AG09309 (cell line): ENCODE results near the gene CYP4F8.

ENCODE experiments used
- DNase-seq: peaks from one replicate; pipeline ENCODE4 v3.0.0-alpha.2; 2010; ENCODE audit warnings: low read depth
- H3K4me3 ChIP-seq: 2 replicates; pipeline ENCODE4 v1.5.1; 2011; ENCODE audit warnings: mild to moderate bottlenecking, low read depth, low read length, moderate library complexity; ENCODE audit not compliant: control insufficient read depth
- TF ChIP-seq, protein P1 (sequence below): IDR thresholded peaks from 2 replicates; pipeline ENCODE4 v1.5.1; 2011; ENCODE audit warnings: mild to moderate bottlenecking, low read depth, low read length, inconsistent platforms; ENCODE audit not compliant: insufficient read depth, control insufficient read depth; ENCODE audit errors: missing control alignments

CYP4F8 gene

DNA sequence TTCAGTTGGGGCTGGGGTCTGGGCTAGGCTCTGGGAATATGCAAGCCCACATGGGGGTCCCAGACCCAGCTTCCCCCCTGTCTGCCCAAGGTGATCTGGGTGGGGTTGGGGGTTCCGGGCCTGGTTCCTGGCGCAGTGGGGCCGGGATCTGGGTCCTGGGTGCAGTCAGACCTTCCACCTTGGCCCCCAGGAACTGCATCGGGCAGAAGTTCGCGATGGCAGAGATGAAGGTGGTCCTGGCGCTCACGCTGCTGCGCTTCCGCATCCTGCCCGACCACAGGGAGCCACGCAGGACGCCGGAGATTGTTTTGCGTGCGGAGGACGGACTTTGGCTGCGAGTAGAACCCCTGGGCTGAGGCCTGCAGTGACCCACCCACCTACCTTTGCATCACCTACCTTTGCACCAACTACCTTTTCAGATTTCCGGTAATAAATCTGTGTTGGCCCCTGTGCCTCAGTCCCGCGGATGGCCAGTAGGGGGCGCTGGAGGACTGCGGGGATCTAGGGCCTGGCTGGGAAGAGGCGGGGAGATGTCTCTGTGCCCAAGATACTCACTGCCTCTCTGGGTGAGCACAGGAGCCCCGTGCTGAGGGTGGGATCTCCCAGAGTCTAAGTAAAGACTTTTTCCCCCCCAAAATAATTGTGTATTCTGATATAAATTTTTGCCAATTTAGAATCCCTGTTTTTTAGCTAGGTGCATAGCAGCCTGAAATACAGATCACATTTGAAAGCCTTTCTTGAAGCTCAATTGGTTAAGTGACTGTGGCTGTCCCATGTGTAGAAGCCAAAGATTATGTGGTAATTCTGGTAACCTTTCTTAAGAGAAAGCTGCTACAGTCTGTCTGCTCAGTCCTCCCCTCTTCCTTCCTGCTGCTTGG, 14.2 kb downstream of the CYP4F8 start:
- TF ChIP-seq, protein P1, sequence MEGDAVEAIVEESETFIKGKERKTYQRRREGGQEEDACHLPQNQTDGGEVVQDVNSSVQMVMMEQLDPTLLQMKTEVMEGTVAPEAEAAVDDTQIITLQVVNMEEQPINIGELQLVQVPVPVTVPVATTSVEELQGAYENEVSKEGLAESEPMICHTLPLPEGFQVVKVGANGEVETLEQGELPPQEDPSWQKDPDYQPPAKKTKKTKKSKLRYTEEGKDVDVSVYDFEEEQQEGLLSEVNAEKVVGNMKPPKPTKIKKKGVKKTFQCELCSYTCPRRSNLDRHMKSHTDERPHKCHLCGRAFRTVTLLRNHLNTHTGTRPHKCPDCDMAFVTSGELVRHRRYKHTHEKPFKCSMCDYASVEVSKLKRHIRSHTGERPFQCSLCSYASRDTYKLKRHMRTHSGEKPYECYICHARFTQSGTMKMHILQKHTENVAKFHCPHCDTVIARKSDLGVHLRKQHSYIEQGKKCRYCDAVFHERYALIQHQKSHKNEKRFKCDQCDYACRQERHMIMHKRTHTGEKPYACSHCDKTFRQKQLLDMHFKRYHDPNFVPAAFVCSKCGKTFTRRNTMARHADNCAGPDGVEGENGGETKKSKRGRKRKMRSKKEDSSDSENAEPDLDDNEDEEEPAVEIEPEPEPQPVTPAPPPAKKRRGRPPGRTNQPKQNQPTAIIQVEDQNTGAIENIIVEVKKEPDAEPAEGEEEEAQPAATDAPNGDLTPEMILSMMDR: peak; percentile 95
- DNase-seq: peak; percentile 1
- H3K4me3 ChIP-seq: no peak overlapping the region

DNA sequence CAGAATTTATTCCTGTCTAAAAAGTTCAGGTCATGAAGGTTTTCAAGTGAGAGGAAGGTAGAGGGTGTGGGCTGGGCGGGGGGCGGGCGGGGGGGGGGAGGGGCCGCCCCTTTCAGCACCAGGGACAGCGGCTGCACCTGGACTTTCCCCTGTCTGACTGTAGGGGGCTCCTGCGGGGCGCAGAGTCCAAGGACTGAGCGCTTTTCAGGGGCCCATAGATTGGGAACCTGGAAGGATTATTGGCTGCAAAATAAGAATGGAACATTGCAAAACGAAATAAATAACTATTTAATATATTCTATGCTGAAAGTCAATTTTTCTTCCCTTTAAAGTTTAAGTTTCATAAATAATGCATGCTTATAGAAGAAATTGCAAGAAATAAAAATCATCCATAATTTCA, 16.8 kb downstream of the CYP4F8 start:
- DNase-seq: no peak
- H3K4me3 ChIP-seq: no peak overlapping the region
- TF ChIP-seq, protein P1: peak; percentile 44

DNA sequence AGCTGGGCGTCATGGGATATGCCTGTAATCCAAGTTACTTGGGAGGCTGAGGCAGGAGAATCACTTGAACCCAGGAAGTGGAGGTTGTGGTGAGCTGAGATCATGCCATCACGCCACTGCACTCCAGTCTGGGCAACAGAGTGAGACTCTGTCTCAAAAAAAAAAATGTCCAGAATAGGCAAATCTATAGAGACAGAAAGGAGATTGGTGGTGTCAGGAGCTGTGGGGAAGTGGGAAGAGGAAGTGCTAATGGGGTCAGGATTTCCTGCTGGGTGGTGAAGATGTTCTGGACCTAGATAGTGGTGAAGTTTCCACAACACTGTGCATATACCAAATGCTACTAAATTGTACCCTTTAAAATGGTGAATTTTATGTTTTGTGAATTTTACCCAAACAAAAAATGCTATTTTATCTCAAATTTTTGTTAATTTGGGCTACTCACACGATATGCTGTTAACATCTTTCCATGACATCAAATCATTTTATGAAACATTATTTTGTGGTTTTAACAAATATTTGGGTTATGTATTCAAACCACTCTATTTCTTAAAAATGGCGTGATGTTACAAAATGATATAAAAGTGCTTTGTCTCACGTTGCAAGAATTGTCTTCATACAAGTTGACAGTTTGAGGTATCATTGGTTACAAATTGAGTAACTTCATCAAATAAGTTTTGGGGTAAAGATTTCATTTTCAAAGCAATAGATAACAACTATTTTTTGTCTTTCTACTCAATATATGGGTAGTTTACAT, 18.2 kb downstream of the CYP4F8 start:
- TF ChIP-seq, protein P1: no peak
- no peak for DNase-seq
- no peak overlapping the region for H3K4me3 ChIP-seq

DNA sequence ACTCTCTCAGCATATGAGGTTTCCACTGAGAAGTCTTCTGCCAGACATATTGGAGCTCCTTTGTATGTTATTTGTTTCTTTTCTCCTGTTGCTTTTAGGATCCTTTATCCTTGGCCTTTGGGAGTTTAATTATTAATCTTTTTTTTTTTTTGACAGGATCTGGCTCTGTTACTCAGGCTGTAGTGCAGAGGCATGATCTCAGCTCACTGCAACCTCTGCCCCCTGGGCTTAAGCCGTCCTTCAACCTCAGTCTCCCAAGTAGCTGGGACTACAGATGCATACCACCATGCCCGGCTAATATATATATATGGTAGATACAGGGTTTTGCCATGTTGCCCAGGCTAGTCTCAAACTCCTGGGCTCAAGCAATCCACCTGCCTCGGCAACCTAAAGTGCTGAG, 19.1 kb downstream of the CYP4F8 start:
- H3K4me3 ChIP-seq: no peak overlapping the region
- no peak for DNase-seq
- TF ChIP-seq, protein P1: no peak

DNA sequence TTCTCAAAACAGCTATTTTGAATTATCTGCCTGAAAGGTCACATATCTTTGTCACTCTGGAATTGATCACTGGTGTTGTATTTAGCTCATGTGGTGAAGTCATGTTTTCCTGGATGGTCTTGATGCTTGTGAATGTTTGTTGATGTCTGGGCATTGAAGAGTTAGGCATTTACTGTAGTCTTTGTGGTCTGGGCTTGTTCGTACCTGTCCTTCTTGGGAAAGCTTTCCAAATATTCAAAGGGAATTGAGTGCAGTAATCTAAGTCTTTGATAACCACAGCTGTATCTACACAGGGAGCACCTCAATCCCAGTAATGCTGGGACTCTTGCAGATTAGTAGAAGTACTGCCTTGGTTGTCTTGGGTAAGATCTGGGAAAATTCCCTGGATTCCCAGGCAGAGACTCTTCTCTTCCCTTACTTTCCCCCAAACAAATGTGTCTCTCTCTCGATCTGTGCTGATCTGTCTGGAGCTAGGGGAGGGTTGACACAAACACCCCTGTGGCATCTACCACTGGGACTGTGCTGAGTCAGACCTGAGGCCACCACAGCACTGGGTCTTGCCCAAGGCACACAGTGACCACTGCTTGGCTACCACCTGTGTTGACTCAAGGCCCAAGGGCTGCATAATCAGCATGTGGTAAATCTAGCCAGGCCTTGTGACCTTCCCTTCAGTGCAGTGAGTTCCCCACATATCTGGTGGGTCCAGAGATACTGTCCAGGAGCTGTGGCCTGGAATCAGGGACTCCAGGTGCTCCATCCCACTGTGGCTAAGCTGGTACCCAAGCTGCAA, 20.2 kb downstream of the CYP4F8 start:
- no peak for DNase-seq
- TF ChIP-seq, protein P1: no peak
- H3K4me3 ChIP-seq: no peak overlapping the region

DNA sequence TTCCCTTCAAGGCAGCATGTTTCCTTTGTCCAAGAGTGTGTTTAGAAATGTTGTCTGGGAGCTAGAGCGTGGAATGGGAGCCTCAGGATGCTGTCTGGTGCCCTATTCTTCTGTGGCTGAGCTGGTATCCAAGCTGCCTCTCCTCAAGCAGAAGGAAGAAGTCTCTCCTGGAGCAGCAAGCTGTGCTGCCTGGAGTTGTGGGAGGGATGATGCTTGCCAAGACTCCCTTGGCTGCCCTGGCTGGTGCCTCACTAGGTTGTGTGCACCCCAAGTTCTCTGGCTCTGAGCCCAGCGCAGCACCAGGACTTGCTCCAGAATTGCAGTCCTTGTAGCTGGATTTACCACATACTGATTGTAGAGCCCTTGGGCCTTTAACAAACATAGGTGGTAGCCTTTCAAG, 21.0 kb downstream of the CYP4F8 start:
- no peak overlapping the region for H3K4me3 ChIP-seq
- DNase-seq: no peak
- TF ChIP-seq, protein P1: no peak
